Measurements from ENCODE around the gene SLC6A17.

SLC6A17 gene

GRCh38 chr1:110150330-110151174 lies at the start of gene SLC6A17:
Gene SLC6A17 (plus strand): TSS chr1:110150494. CDS start chr1:110166930, 16,436 bp downstream.
- DNase-seq, result peak; percentile 73

- no peak for DNase-seq
These were observed 48.2 kb upstream of the SLC6A17 start for GRCh38 chr1:110102081-110102480.

GRCh38 chr1:110106013-110106941 lies 44.0 kb upstream of the SLC6A17 start:
- peak; percentile 84 for DNase-seq

- DNase-seq, result no peak
These were observed 42.3 kb upstream of the SLC6A17 start for GRCh38 chr1:110107867-110108469.

GRCh38 chr1:110111081-110111480 lies 39.2 kb upstream of the SLC6A17 start:
- DNase-seq, result no peak

- no peak for DNase-seq
These were observed 38.2 kb upstream of the SLC6A17 start, which contains the start of gene UBL4B for GRCh38 chr1:110112143-110112542. Gene UBL4B (plus strand): TSS chr1:110112443. CDS start chr1:110112535, 92 bp downstream.

- DNase-seq, result no peak
These were observed 37.6 kb upstream of the SLC6A17 start for GRCh38 chr1:110112656-110113055.

- no peak for DNase-seq
These were observed 36.7 kb upstream of the SLC6A17 start for GRCh38 chr1:110113551-110113950.

GRCh38 chr1:110114173-110114572 lies 36.1 kb upstream of the SLC6A17 start:
- no peak for DNase-seq

- no peak for DNase-seq
These were observed 35.5 kb upstream of the SLC6A17 start for GRCh38 chr1:110114784-110115183.

- DNase-seq, result no peak
These were observed 31.5 kb upstream of the SLC6A17 start for GRCh38 chr1:110118636-110119396.

- DNase-seq, result no peak
These were observed 30.5 kb upstream of the SLC6A17 start for GRCh38 chr1:110119843-110120242.

- no peak for DNase-seq
These were observed 29.2 kb upstream of the SLC6A17 start for GRCh38 chr1:110120960-110121561.

- no peak for DNase-seq
These were observed 27.1 kb upstream of the SLC6A17 start for GRCh38 chr1:110123224-110123623.

GRCh38 chr1:110125810-110126209 lies 24.5 kb upstream of the SLC6A17 start:
- DNase-seq, result no peak

GRCh38 chr1:110130113-110130591 lies 20.1 kb upstream of the SLC6A17 start:
- DNase-seq, result no peak

- DNase-seq, result no peak
These were observed 19.3 kb upstream of the SLC6A17 start for GRCh38 chr1:110130989-110131388.

GRCh38 chr1:110132682-110133081 lies 17.6 kb upstream of the SLC6A17 start:
- no peak for DNase-seq

- no peak for DNase-seq
These were observed 16.9 kb upstream of the SLC6A17 start for GRCh38 chr1:110133436-110133835.

GRCh38 chr1:110134050-110134595 lies 16.2 kb upstream of the SLC6A17 start:
- DNase-seq, result no peak

GRCh38 chr1:110135246-110135645 lies 15.0 kb upstream of the SLC6A17 start:
- DNase-seq, result no peak

Data from retina (tissue), 1 donor.